ENCODE measurements around the gene DDX23.
A peak's percentile ranks its signal among the peaks of the same experiment; 100 is the strongest.

The DDX23 gene

GRCh38 chr12:48889679-48890078 lies 37.7 kb upstream of the DDX23 start:
- DNase-seq: no peak
- Histone ChIP-seq H3K4me3 (no peak overlapping the region), H3K36me3 (no peaks in the 10 kb centered on the region), H3K27me3 (peaks cover 0 to 12% of the 10 kb centered on the region in 2 donors), H3K4me1 (peaks cover 0 to 9% (median 8%) of the 10 kb centered on the region in 4 donors), H3K27ac (no peak overlapping the region), H3K9me3 (no peaks in the 10 kb centered on the region)
- TF ChIP-seq CTCF (IDR thresholded peaks at IDR 0.05): no peak
- intact Hi-C loops (cut with DNase I; ENCODE audit: low total_unique reads): no loop called here

GRCh38 chr12:48883305-48884161 lies 31.6 kb upstream of the DDX23 start:
- DNase-seq: no peak
- Histone ChIP-seq H3K9me3 (no peaks in the 10 kb centered on the region), H3K27me3 (peaks cover 0 to 14% of the 10 kb centered on the region in 2 donors), H3K27ac (no peak overlapping the region), H3K4me1 (peaks cover 0 to 15% (median 11%) of the 10 kb centered on the region in 4 donors), H3K36me3 (no peaks in the 10 kb centered on the region), H3K4me3 (no peak overlapping the region)
- no peak for TF ChIP-seq CTCF (IDR thresholded peaks at IDR 0.05)
- intact Hi-C loops (cut with DNase I; ENCODE audit: low total_unique reads): no loop called here

GRCh38 chr12:48882972-48883304 lies 31.0 kb upstream of the DDX23 start:
- Histone ChIP-seq H3K27me3 (peaks cover 0 to 14% of the 10 kb centered on the region in 2 donors), H3K9me3 (no peaks in the 10 kb centered on the region), H3K36me3 (no peaks in the 10 kb centered on the region), H3K27ac (no peak overlapping the region), H3K4me3 (no peak overlapping the region), H3K4me1 (peaks cover 0 to 15% (median 11%) of the 10 kb centered on the region in 4 donors)
- intact Hi-C loops (cut with DNase I; ENCODE audit: low total_unique reads): no loop called here
- no peak for DNase-seq
- no peak for TF ChIP-seq CTCF (IDR thresholded peaks at IDR 0.05)

GRCh38 chr12:48882315-48882687 lies 30.3 kb upstream of the DDX23 start:
- DNase-seq: peak in 1 of 2 donors; percentile 24
- peaks cover 0 to 14% of the 10 kb centered on the region in 2 donors for H3K27me3 ChIP-seq
- H3K36me3 ChIP-seq: no peaks in the 10 kb centered on the region
- no peaks in the 10 kb centered on the region for H3K9me3 ChIP-seq
- peaks cover 0 to 15% (median 11%) of the 10 kb centered on the region in 4 donors for H3K4me1 ChIP-seq
- H3K27ac ChIP-seq: no peak overlapping the region
- intact Hi-C loops (cut with DNase I; ENCODE audit: low total_unique reads): no loop called here
- H3K4me3 ChIP-seq: peak overlapping the region; percentile 13 to 36
- TF ChIP-seq CTCF (IDR thresholded peaks at IDR 0.05): no peak

GRCh38 chr12:48881686-48882314 lies 29.8 kb upstream of the DDX23 start:
- intact Hi-C loops (cut with DNase I; ENCODE audit: low total_unique reads): no loop called here
- H3K4me3 ChIP-seq: peak overlapping the region; percentile 13 to 36
- H3K9me3 ChIP-seq: no peaks in the 10 kb centered on the region
- no peaks in the 10 kb centered on the region for H3K36me3 ChIP-seq
- no peak for DNase-seq
- H3K4me1 ChIP-seq: peaks cover 0 to 15% (median 11%) of the 10 kb centered on the region in 4 donors
- H3K27ac ChIP-seq: no peak overlapping the region
- TF ChIP-seq CTCF (IDR thresholded peaks at IDR 0.05): no peak
- peaks cover 0 to 14% of the 10 kb centered on the region in 2 donors for H3K27me3 ChIP-seq
